Gastroesophageal sphincter (tissue), 3 donors: ENCODE results near the gene TPM1.

ENCODE experiments used
- EP300 ChIP-seq: sonication (generic); formaldehyde crosslinking; IDR thresholded peaks from one replicate; pipeline ENCODE4 v1.6.1; 2017; ENCODE audit warnings: antibody characterized with exemption, mild to moderate bottlenecking
- POLR2A ChIP-seq, 2 donors: fragments of 450-650 bp; IDR thresholded peaks; one replicate each; pipeline ENCODE4 v1.6.1; 2017; ENCODE audit warnings: antibody characterized with exemption in 2 of 2, mild to moderate bottlenecking in 2 of 2, moderate library complexity in 1 of 2
- POLR2AphosphoS5 ChIP-seq: sonication (generic); formaldehyde crosslinking; IDR thresholded peaks from one replicate; pipeline ENCODE4 v1.6.1; 2017; ENCODE audit warnings: antibody characterized with exemption
- TF ChIP-seq, protein P1 (sequence below), 4 experiments: fragments of 200-600 bp in 2 of 4; fragments of 450-650 bp in 2 of 4; sonication (generic) in 1 of 4; IDR thresholded peaks; one replicate each; pipeline ENCODE4 v1.5.1; 2017 to 2019; ENCODE audit warnings: antibody characterized with exemption in 4 of 4, mild to moderate bottlenecking in 2 of 4, moderate library complexity in 2 of 4

DNA sequence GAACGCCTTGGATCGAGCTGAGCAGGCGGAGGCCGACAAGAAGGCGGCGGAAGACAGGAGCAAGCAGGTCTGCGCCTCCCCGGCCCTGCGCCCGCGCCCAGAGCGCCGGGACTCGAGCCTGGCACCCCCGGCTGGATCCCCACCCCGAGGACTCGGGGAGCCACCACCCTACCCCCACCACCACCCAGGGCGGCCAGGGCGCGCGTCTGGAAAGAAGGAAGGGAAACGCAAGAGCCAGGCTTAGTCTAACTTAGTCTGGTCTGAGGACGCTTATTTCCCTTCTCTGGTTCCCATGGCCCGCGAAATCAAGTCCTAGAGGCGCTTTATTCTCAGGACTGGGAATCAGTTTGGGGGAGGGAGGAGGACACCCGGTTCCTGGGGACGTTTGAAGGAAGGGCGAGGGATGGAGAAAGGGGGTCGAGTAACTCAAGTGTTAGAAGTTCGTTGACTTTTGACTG, 359 bp downstream of the TPM1 start:
- TF ChIP-seq POLR2A (IDR thresholded peaks at IDR 0.05) (no peak), POLR2AphosphoS5 (no peak), EP300 (no peak)
- TF ChIP-seq, protein P1, sequence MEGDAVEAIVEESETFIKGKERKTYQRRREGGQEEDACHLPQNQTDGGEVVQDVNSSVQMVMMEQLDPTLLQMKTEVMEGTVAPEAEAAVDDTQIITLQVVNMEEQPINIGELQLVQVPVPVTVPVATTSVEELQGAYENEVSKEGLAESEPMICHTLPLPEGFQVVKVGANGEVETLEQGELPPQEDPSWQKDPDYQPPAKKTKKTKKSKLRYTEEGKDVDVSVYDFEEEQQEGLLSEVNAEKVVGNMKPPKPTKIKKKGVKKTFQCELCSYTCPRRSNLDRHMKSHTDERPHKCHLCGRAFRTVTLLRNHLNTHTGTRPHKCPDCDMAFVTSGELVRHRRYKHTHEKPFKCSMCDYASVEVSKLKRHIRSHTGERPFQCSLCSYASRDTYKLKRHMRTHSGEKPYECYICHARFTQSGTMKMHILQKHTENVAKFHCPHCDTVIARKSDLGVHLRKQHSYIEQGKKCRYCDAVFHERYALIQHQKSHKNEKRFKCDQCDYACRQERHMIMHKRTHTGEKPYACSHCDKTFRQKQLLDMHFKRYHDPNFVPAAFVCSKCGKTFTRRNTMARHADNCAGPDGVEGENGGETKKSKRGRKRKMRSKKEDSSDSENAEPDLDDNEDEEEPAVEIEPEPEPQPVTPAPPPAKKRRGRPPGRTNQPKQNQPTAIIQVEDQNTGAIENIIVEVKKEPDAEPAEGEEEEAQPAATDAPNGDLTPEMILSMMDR (IDR thresholded peaks at IDR 0.05), result no peak
